HG03378 (cell line): ENCODE results near the gene MSI2.

ENCODE experiments used
- ATAC-seq: cut with Tn5 transposase; IDR thresholded peaks from one replicate; pipeline ENCODE4 v1.9.1; 2021; ENCODE audit warnings: mild to moderate bottlenecking, moderate library complexity; ENCODE audit not compliant: unreplicated experiment

MSI2 gene

DNA sequence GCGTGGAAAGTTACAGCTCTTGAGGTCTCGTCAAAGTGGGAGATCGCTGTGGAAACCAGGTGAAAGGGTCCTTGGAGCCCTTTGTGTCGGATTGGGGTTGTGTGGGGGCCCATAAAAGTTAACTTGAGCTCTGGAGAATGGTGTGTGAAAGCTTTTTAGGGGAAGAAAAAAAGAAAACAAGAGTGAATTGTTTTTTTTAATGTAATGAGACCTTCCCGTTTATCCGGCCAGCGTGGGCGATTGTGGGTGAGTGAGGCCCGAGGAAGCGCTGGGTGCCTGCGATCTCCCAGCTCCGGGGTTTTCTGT is 150.6 kb downstream of the MSI2 start:
- ATAC-seq, result no peak

DNA sequence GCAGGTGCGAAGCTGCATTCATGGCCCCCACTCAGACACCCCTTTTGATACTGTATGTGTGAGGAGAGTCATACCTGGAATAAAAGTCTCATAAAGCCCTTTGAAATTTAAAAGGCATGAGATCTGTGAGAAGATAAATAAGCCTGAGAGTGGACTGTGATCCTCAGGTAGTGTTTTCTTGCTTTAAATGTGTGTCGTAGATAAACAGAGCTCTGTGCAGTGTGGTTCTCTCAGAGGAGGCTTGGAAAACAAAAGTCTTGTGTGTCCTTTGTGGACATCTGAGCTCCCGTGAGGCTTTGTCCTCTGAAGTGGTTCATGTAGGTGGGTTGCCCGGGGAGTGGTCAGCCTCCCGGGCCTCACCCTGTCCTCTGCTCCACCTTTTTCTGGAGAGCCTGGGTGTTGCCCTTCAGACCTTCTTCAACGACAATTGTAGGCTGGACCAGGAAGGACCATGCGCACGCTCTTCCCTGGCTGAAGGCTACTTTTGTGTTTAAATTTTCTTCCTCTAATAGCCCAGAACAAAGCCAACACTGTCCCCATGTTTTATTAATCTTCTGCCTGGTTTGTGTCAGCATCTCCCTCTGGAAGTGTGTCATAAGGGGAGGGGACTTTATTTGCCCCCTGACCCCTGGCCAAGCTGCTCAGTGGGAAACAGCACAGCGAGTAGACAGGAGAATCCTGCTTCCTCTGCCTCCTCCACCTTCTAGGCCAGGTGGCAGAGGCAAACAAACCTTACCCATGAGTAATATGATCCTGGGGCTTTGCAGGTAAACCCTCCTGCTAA is 151.2 kb downstream of the MSI2 start:
- no peak for ATAC-seq

DNA sequence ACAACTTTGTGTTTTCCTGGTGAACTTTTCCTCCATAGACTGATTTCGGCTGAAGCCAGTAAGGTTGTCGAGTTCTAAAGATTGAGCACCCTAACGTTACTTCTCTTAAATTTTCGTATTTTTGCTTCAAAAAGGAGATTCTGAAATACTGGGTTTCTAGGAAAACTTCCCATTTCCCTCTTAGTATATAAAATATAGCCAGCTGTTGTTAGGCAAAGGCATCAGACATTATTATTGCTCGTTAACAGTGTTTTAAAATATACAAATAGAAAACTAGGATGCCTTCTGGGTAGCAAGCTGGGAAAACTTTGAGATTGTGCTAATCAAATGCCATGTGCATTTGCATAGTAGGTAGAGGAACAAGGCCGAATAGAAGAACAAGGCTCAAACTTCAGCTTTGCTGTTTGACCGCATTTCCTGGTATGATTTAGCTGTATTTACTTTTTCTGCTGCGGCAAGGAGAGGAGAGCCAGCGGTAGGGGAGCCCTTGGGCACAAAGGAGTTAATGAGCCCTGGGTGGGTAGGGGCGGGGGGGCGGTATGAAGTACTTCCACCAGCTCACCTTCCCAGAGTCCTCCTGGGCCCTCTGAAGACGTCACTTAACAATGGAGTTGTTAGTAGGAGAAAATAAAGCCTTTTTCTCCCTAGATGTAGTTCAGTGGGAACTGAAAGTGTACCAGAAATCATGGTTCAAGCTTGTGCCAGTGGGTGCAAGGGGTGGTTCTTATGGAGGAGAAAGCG is 151.9 kb downstream of the MSI2 start:
- no peak for ATAC-seq

DNA sequence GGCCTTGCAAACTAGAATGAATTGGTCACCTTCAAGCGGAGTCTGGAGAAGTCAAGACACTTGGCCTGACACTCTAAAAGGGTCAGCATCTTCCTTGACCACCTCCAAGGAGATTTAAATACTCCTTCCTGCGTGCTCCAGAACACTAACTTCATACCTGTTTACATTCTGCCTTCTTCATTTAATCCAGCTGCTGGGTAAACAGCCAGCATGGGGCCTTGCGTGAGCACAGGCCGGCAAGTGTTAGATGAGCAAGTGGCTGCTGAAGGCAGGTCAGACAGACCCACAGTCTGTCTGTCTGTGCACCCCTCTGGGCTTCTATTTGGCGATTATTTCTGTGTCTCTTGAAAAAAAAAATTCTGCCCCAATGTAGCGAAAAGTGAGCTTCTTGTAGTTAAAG is 153.8 kb downstream of the MSI2 start:
- ATAC-seq, result no peak

DNA sequence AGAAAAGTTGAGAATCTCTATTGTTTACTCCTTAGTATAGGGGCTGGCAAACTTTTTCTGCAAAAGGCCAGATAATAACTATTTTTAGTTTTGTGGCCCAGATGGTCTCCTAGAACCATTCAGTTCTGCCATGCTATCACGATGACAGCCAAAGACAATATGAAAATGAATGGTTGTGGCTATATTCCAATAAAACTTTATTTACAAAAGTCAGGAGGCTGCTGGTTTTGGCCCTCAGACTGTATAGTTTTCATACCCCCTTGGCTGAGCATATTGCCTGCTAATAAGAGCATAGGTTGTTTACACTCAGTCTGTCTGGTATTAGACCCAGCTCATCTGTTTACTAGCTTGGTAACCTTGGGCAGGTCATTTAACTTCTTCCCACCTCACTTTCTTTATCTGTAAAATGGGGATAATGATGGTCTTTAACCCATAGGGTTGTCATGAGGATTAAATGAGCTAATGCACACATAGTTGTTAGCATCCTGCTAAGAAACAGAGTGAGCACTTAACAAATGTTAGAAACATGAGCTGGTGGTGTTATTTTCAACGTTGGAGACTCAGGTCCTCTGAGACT is 156.3 kb downstream of the MSI2 start:
- no peak for ATAC-seq

DNA sequence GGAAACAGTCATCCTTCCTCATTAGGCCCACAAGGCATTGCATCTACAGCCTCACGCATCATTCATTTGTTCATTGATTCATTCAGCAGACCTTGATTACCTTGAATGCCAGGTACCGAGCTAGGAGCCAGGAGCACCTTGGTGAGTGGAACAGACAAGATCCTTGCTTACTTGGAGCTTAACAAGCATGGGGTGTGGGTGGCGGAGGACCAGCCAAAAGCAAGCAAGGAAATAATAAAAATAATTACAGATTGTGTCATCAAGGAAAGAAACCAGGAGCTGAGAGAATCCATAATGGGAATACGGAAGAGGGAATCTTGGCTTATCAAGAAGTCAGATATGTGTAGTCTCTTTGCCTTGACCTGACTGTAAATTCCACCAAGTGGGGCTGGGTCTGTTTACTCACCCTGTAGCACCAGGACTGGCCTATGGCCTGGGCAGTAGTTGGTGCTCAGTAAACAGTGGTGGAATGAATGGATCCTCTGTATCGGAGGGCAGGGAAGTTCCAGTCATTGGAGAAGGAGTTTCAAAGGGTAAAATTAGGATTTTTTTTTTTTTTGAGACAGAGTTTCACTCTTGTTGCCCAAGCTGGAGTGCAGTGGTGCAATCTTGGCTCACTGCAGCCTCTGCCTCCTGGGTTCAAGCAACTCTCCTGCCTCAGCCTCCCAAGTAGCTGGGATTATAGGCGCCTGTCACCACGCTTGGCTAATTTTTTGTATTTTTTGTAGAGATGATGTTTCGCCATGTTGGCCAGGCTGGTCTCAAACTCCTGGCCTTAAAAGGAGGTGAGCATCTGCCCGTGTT is 157.7 kb downstream of the MSI2 start:
- no peak for ATAC-seq

DNA sequence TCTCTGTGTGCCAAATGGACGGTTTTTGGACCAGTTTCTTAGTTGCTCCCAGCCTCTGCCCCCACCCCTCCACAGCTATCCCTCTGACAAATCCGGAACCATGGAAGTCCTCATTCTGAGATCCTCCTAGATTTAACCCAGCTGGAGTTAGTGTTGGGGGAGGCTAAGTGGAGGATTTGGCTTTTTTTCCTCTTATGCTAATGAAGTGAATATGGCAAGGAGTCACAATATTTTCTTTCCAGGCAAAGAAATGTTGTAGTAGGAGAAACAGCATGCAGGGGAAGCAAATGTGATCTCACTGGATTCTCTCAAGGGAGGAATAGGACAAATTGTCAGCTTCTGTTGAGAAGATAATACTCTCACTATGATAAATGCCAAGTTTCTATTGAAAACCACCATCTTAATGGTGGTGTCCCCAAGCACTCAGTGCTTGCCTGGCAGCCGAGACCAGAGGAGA is 159.5 kb downstream of the MSI2 start:
- no peak for ATAC-seq

DNA sequence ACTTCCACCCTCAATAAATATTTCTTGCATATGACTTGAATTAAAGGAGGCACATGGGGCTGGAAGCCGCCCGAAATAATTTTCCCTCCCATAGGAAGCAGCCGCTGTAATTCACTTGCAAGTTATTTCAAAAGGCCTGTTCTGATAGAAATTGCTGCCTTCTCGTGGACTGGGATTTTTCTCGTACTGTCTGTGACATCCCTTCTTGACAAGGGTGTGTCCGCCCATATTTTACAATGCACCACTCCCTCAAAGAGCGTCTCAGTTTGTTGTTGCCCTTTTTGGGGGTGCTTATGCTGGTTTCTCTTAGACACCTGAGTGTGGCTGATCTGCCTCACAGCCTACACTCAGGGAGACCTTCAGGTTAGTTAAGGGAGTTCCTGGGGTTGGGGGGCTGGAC is 160.0 kb downstream of the MSI2 start:
- no peak for ATAC-seq

DNA sequence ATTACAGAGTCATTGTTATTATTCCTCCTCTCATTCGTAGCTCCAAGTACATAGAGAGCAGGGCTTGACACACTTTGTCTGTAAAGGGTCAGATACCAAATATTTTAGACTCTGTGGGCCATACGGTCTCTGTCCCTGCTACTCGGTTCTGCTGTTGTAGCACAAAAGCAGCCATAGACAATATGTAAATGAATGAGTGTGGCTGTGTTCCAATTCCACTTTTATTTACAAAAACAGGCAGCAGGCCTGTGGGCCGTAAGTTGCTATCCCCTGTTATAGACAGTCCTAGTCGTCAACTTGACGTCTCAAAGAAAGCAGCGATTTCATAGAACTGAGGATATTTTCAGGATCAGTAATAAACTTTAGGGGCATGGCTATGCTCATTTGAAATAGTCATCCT is 161.6 kb downstream of the MSI2 start:
- no peak for ATAC-seq

DNA sequence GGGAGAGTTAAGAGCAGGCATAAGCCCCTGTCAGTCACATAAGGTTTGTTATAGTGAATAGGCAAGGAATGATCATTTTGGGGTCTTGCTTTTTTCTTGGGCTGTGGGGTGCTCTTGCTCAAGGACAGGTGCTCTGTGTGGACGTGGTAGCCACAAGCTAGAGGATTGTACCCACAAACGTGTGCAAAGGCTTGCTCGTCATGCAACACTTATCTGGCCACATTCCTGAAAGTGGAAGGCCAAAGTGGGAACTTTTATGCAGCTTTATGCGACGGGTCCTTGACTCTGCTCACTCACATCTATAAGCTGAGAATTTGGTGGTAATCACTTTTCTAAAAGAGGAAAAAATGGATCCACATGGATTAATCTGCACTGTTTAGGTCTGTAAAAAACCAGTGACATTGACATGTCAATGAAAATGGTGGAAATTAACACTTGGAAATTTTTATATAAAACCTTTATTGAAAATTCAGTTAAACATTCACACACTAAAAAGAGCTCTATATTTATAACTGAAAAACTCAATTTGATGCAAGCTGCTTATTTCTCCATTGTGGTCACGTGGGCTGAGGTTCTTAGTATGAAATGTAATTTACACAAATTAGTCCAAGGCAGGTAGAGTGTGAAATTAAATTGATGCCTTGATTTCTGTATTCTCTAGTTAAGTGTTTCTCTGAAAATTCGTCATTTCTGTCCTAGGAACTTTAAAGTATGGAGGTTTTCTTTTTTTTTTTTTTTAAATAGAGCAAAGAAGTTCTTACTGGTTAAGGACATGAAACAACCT is 162.3 kb downstream of the MSI2 start:
- no peak for ATAC-seq

DNA sequence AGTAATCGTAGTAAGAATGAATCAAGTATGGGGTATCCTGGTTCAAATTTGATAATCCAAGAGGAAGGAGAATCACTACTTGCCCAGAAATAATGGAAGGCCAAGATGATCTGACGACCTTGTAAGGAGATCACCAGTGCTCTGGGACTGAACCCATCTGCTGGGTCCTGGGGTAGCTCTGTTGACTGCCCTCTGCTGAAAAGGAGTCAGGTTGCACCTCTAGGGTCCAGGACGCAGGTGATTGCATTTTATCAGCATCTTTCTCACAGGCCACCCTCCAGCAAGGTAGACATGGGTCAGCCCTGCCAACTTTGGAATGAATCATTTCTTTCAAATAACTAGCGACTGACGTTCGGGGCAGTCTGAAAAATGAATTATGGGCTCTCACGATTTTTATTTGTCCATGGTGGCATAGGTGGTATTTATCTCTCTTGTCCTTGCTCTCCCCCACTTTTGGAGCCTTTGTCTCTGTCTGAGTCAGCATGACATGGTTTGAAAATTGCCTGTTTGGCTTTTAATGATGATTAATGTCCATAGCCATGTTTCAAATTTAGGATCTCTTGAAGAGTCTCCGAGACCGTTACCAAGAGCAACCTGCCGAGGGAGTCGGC is 163.7 kb downstream of the MSI2 start:
- ATAC-seq, result no peak

DNA sequence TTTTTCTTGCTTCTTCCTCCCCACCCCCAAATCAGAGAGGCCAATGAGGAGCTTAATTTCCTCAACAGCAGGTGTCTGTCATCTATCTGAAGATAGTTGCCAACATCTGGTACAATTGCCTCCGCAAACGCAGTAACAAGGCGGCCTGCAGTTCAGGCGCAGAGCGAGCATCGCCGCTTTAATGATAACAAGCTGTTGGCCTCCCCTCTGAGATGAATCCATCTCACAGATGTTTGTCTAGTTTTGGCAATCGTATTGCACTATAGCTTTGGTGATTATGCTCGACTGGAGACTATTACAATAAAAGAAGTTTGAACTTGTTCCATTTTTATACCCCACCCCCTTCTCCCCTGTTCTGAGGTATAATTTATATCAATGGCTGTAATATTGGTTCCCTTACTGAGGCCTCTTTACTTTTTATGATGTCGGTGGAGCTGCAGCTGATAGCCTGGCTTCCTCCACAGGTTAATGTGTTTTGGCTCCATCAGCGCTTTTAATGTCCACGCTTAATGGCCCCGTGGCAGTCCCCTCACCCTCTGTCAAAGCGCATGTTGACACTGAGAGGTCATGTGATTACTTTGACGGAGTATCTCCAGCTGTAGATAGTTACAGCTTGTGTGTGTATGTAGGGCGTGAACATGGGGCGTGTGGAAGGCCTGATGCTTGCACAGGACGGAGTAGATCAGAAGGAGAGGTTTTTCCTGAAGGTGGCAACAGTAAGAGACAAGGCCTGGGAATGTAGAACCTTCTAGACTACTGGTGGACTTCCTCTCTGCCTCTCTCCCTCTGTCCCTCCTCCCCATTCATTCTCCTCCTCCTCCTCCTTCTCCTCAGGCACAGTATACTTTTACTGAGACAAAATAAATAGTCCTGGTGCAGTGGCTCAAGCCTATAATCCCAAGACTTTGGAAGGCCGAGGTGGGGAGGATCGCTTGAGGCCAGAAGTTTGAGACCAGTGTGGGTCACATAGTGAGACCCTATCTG is 164.7 kb downstream of the MSI2 start:
- no peak for ATAC-seq

DNA sequence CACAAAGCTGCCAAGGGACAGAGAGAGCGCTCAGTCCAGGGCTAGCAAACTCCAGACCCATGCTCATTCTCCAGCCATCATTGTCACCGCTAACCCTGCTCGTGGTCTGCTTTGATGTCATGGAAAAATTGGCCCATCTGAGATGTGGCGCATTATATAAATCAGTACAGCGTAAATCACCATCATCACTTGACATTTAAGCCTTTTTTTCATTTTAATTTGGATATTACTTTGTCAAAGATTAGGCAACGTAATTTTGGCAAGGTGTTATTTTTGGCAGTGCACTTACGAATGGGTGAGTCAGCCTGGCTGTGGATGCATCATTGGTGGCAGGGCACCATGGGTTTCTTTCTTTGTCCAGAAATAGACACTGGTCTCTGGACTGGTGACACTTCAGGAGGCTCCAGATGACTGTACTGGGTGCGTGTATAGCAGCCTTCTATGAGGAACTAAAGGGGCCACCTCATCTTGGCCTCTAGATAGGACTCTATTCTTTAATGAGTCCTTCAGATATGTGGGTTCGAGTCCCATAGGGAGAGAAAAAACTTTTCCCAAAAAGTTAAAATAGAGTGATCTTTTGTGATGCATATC is 166.3 kb downstream of the MSI2 start:
- ATAC-seq, result peak; percentile 92

DNA sequence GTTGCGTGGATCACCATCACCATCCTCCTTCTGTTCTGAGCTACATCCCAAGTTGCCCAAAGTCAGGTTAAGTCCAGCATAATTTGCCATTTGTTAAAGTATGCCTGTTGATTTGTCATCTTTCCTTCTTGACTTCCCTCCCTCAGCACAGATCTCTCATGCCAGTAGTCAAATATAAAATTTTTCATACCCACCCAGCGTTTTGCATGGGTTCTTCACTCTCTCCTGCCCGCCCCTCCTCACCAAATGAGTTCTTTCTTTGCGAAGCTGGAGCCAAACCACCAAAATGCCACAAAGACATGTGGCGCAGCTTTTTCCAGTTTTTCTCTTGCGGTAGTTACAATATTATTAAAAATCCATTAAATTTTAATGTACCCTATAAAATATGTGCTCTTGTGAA is 167.2 kb downstream of the MSI2 start:
- no peak for ATAC-seq

DNA sequence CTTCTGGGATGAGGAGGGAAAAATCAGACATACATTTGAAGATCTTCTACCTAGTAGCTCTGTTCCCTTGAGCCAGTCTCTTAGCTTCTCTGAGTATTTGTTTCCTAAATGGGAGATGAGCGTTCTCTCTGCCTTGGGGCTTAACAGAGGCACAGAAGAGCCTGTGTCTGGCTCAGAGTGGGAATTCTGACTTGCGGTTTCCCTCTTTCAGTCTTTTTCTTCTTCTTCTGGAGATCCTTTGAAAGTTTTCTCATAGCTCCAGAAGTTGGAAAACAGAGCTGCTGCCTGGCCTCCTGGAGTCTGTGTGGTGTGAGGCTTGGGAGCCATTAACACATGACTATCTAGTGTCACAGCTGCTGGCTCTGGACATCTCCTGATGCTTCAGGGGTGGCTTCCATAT is 167.9 kb downstream of the MSI2 start:
- no peak for ATAC-seq

DNA sequence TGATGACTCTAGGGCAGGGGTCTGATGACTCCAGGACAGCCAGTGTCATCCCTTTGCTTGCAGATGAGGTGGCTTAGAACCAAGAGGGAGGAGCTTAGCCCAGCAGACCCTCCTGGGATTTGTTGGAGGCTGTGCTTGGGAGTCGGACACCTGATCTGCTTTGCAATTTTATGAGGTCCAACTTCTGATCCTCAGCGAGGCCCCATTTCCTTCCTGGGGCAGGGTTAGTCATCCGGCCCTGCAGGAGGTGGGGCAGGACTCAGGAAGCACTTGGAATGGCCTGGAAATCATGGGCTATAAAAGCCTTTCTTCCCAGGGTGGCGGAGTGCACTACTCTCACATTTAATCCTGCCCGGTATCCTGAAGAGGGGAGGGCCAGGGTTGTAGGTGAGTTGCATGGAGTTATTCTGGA is 168.5 kb downstream of the MSI2 start:
- ATAC-seq, result no peak

DNA sequence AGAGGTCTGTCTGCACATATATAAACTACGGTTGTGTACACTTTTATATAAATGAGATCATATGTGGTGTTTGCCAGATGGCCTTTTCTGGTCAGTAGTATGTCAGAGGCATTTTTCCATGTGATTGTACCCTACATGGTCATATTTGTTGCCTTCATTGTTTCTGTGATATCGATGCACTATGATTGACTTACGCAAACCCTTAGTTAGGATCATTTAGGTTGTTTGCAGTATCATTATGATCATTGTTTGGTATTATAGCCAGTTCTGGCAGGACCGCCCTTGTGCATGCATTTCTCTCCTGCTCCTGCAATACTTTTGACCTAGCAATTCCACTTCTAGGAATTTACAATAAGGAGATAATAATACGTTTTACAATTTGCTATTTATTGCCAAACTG is 169.1 kb downstream of the MSI2 start:
- ATAC-seq, result no peak
